Neural crest cell (in vitro differentiated cells): ENCODE results near the gene CPXM2. TPM values are rescaled to one million over a fixed set of nuclear protein-coding genes. Genes with fewer than 3 reads are reported as not detected.

Experiments
- DNase-seq: peaks from one replicate; pipeline ENCODE4 v3.0.0; 2021; ENCODE audit warnings: low read depth, mixed read lengths, low spot score
- H3K27ac Mint-ChIP-seq: one replicate; pipeline ENCODE4 v1.8.0; 2021; ENCODE audit warnings: mild to moderate bottlenecking, mixed read lengths; ENCODE audit not compliant: unreplicated experiment
- H3K27me3 Mint-ChIP-seq: 2 replicates; pipeline ENCODE4 v1.8.0; 2021; ENCODE audit warnings: low read depth, mild to moderate bottlenecking, mixed read lengths
- H3K36me3 Mint-ChIP-seq: 2 replicates; pipeline ENCODE4 v1.8.0; 2021; ENCODE audit warnings: low read depth, mild to moderate bottlenecking, mixed read lengths
- H3K4me1 Mint-ChIP-seq: 2 replicates; pipeline ENCODE4 v1.8.0; 2021; ENCODE audit warnings: mixed read lengths
- H3K4me3 Mint-ChIP-seq: one replicate; pipeline ENCODE4 v1.8.0; 2021; ENCODE audit warnings: mild to moderate bottlenecking, mixed read lengths
- H3K9me3 Mint-ChIP-seq: 2 replicates; pipeline ENCODE4 v1.8.0; 2021; ENCODE audit warnings: mixed read lengths
- total RNA-seq: library from RNA; stranded (reverse); gene quantifications from 2 replicates; pipeline ENCODE4 v1.2.1, GENCODE V29; 2021
- TF ChIP-seq, protein P1 (sequence below): fragments of 200-600 bp; sonication (generic); conservative IDR thresholded peaks from 2 replicates; pipeline ENCODE4 v1.5.0; 2021; ENCODE audit warnings: antibody characterized with exemption, mild to moderate bottlenecking

CPXM2 gene
- total RNA-seq, 1 donor from 2014 or later, result not detected

DNA sequence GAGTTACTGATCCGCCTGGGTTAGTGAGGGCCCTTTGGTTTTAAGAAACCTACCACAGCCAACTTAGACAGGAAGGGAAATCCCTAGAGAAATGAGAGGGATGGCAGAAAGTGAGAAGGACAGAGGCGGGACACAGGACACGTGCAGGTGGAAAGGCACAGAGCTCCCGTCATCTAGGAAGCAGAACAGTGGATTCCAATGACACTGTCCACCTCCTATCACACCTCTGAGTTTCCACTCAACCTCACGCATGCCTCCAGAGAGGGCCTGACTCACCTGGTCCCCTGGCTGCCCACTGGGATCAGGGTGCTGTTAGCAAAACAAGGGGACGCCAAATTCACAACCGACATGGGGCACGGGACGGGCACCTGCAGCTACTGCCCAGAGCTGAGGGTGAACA lies 26.3 kb downstream of the CPXM2 start:
- Mint-ChIP-seq H3K27me3 (peaks cover 16% of the 10 kb centered on the region), H3K36me3 (no peaks in the 10 kb centered on the region), H3K4me1 (peaks cover 8% of the 10 kb centered on the region), H3K4me3 (no peak overlapping the region), H3K9me3 (no peaks in the 10 kb centered on the region), H3K27ac (no peak overlapping the region)
- TF ChIP-seq, protein P1, sequence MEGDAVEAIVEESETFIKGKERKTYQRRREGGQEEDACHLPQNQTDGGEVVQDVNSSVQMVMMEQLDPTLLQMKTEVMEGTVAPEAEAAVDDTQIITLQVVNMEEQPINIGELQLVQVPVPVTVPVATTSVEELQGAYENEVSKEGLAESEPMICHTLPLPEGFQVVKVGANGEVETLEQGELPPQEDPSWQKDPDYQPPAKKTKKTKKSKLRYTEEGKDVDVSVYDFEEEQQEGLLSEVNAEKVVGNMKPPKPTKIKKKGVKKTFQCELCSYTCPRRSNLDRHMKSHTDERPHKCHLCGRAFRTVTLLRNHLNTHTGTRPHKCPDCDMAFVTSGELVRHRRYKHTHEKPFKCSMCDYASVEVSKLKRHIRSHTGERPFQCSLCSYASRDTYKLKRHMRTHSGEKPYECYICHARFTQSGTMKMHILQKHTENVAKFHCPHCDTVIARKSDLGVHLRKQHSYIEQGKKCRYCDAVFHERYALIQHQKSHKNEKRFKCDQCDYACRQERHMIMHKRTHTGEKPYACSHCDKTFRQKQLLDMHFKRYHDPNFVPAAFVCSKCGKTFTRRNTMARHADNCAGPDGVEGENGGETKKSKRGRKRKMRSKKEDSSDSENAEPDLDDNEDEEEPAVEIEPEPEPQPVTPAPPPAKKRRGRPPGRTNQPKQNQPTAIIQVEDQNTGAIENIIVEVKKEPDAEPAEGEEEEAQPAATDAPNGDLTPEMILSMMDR, result no peak
- DNase-seq, result no peak

DNA sequence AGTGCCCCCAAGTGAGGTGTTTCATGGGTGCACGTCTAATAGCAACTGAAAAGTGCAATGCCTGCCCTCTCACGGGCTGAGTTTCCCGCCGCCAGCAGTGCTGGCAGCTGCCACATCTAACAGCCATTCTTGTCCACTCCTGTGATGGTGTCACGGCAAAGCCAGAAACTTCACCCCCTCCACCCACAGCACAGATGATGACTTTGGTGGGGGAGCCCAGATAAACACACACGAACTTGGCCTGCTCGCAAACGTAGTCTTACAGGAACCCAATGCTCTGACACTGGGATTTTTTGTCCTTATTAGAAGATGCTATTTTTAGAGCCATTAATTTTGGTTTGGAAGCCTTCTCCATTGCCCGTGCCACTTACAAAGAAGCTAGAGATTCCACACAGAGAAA lies 26.7 kb downstream of the CPXM2 start:
- no peak overlapping the region for H3K27ac Mint-ChIP-seq
- H3K4me1 Mint-ChIP-seq, result peaks cover 4% of the 10 kb centered on the region
- peaks cover 12% of the 10 kb centered on the region for H3K27me3 Mint-ChIP-seq
- H3K9me3 Mint-ChIP-seq, result no peaks in the 10 kb centered on the region
- H3K36me3 Mint-ChIP-seq, result no peaks in the 10 kb centered on the region
- TF ChIP-seq, protein P1, result no peak
- no peak for DNase-seq
- H3K4me3 Mint-ChIP-seq, result no peak overlapping the region

DNA sequence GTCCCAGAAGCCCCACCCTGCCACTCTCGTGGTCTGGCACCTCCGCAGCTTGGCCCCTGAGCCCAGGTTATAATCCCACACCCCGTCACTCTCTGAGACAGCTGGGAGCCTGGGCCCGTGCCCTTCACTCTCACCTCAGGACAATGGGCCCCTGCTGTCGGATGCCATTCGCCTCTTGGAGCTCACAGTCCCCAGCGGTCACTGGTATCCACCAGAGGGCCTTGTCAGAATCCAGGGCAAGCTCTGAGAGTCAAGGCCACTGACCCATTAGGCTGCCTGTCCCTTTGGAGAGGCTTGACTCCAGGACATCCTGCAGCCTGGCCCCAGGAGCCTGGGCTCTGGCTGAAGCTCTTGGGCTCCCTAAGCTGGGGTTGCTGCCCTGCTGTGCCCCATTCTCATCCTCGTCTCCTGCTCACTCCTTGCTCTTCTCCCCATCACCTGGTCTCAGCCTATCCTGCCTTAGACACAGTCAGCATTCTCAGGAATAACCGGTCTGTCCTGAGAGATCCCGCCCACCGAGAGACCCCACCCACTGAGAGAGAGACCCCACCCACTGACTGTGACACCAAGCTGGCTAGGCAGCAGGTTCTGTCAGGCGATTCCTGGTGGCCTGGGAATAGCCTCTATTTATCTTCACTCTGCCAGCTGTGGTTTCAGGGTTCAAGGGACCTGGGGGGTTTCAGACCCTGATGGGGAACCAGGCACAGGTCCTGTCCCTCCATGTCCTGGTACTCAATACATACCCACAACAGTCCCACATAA lies 27.7 kb downstream of the CPXM2 start:
- DNase-seq, result no peak
- H3K4me1 Mint-ChIP-seq, result no peaks in the 10 kb centered on the region
- no peak overlapping the region for H3K27ac Mint-ChIP-seq
- H3K4me3 Mint-ChIP-seq, result no peak overlapping the region
- TF ChIP-seq, protein P1, result no peak
- no peaks in the 10 kb centered on the region for H3K36me3 Mint-ChIP-seq
- no peaks in the 10 kb centered on the region for H3K9me3 Mint-ChIP-seq
- peaks cover 4% of the 10 kb centered on the region for H3K27me3 Mint-ChIP-seq

DNA sequence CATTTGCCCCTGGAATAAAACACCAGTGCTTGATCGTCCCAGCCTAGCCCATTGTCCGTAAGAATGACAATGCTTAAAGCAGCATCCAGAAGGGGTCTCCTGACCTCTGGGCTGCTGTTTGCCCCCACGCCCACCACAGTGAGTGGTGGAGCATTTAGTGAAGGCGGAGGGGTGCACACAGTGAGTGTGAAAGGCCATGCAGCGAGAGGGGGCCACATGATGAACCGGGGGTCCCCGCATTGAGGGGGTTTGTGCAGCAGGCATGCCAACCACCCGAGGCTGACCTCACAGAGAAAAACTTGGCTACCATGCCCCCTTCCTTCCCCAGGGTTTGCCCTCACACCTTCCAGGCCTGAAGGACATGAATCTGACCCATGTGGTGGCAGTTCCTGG lies 28.4 kb downstream of the CPXM2 start:
- no peak for DNase-seq
- no peaks in the 10 kb centered on the region for H3K27me3 Mint-ChIP-seq

DNA sequence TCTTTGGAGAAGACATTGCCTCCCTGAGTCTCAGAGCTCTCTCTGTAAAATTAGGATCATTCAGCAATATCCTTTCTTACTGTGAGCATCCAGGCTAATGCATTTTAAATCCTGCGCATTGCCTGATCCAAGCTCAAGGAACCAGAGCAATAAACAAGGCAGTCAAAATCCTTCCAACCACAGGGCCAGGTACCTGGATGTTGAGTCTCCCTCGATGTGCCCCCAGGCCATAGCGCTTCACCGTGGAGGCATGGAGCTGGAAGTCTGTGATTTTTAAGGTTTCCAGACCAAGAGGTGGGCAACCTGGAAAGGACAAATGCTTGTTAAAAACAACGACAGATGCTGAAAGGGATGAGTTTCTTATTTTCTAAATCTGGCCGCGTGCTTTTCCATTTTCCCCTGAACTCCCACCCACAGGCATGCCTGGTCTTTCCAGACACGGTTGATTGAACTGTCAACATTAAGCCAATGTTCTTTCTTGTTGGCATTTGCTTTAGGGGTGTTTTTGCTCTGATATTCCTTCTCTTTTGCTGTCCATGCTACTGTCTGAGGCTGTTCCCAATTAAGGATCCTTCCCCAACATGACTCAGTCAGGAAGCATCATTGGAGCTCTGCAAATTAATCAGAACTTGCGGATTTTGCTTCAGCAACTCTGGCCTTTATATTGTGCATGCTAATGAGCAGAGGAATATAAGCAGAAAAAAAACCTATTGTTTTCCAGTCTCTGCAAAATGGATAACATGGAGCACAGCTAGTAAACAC lies 29.0 kb downstream of the CPXM2 start:
- TF ChIP-seq, protein P1, result no peak
- Mint-ChIP-seq H3K36me3 (no peaks in the 10 kb centered on the region), H3K9me3 (no peaks in the 10 kb centered on the region), H3K4me1 (no peaks in the 10 kb centered on the region), H3K27ac (no peak overlapping the region), H3K4me3 (no peak overlapping the region), H3K27me3 (no peaks in the 10 kb centered on the region)
- no peak for DNase-seq

More for the DNA sequence above, 28.4 kb downstream of the CPXM2 start:
- TF ChIP-seq, protein P1, result no peak
- H3K27ac Mint-ChIP-seq, result no peak overlapping the region
- no peaks in the 10 kb centered on the region for H3K9me3 Mint-ChIP-seq
- H3K4me1 Mint-ChIP-seq, result no peaks in the 10 kb centered on the region
- no peak overlapping the region for H3K4me3 Mint-ChIP-seq
- H3K36me3 Mint-ChIP-seq, result no peaks in the 10 kb centered on the region
